SK-N-MC (cell line): ENCODE results near the gene CDC42BPB.

Experiments used
- EZH2 ChIP-seq: fragments of 200-600 bp; sonication (generic); IDR thresholded peaks from one replicate; pipeline ENCODE4 v1.6.1; 2017; ENCODE audit warnings: antibody characterized with exemption
- FOXP2 ChIP-seq: optimal IDR thresholded peaks from 2 replicates; pipeline ENCODE3; 2011; ENCODE audit warnings: mild to moderate bottlenecking, moderate library complexity; ENCODE audit not compliant: insufficient read depth; ENCODE audit errors: extremely low read length, control extremely low read depth
- POLR2AphosphoS5 ChIP-seq: IDR thresholded peaks from 2 replicates; pipeline ENCODE4 v1.6.1; 2012; ENCODE audit warnings: mild to moderate bottlenecking, low read depth, low read length, borderline replicate concordance

DNA sequence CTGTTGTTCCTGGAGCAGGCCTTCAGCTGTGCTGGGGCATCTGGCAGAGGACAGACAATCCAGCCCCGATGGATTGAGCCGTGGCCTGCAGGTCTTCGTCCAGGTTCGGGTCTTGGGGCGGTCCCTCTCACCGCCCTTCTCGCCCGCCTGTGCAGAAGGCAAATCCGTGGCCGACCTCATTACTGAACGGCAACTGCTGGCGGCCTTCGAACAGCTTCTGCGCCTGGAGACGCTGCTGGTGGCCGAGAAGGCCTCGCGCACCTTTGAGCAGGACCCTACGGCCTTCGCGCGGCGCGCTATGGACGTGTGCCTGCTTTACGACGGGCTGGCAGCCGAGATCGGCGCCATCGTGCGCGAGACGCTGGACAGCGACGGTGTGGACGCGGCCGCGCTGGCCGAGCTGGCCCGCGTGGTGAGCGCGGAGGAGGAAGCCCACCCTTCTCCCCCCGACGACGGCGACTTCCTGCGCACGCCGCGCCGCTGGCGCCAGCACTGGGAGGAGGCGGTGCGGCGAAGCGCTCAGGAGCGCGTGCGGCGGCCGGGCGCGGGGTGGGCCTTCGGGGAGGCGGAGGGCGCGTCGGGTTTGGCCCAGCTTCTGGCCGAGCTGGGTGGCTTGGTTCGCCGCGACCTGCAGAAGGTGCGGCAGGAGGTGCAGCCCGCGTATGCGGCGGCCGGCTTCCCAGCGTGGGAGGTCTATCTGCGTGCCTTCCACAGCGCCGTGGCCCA, 44.8 kb upstream of the CDC42BPB start:
- TF ChIP-seq EZH2 (no peak), POLR2AphosphoS5 (no peak), FOXP2 (no peak)
